GM10847 (cell line): Measurements from ENCODE around the gene WDR20.

Source experiments
- POLR2A ChIP-seq: IDR thresholded peaks from 2 replicates; pipeline ENCODE4 v1.6.1; 2011; ENCODE audit not compliant: insufficient read length; ENCODE audit errors: extremely low read depth

WDR20 gene

DNA sequence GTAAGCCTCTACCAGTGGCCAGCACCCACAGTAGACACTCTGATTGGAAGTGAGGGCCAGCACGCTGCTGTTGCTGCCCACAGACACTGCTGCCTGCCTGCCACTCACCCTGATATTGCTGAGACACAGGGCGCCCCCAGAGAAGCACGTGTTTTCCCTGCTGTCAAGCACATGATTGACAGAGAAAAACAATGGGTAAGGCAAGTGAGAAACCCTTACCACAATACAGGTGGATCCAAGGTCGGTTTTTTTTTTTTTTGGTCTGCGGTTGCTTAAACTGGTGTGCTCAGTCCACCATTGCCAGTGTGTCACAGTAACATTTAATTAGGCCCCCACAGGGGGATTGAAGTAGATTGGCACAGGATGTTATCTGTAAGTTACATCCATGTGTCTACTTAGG is 65.9 kb downstream of the WDR20 start:
- no peak for TF ChIP-seq POLR2A

DNA sequence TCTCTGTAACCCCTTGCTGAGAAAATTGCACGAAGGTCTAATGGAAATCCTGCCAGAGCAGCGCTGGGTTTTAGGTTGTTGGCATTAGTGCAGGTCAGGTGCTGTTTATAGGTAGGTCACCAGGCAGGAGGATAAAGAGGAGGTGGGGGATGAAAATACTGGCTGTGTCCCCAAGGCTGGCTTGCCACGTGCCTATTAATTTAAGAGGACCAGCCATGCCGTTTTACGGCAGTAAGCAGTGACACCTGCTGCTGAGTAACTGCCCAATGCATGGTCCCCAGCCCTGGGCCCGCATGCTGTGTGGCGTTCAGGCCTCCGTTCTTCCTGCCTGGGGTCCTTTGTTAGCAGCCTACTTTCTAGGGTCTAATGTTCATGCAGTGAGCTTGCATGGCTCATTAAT is 67.2 kb downstream of the WDR20 start:
- no peak for TF ChIP-seq POLR2A

DNA sequence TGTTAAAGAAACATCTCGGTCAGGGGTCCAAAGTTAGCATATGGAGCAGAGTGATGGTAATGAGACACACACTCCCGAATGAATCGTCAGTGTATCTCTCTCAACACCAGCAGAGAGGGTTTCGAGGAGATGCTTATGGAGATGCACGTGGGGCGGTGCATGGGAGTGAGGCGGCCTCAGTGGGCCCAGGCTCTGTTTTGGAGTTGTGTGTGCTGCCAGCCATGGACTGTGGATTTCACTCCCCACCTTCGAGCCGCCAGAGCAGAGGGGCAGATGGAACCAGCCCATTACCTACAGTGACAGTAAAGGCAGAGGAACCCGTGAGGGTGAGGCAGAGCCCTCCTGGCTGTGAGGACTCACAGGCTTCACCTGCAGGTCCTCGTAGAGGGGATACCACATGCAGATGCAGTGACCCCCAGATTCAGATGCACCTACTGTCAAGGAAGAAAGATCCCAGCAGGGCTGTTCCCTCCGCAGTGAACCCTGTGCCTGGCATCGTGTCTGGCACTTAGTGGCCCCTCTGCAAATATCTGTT is 68.2 kb downstream of the WDR20 start:
- TF ChIP-seq POLR2A, result no peak

DNA sequence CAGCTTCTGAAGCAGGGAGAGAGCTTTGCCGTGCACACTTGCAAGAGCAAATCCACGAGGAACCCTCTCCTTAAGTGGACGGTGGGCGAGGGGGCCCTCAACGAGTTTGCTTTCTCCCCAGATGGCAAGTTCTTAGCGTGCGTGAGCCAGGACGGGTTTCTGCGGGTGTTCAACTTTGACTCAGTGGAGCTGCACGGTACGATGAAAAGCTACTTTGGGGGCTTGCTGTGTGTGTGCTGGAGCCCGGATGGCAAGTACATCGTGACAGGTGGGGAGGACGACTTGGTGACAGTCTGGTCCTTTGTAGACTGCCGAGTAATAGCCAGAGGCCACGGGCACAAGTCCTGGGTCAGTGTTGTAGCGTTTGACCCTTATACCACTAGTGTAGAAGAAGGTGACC is 69.0 kb downstream of the WDR20 start:
- no peak for TF ChIP-seq POLR2A

DNA sequence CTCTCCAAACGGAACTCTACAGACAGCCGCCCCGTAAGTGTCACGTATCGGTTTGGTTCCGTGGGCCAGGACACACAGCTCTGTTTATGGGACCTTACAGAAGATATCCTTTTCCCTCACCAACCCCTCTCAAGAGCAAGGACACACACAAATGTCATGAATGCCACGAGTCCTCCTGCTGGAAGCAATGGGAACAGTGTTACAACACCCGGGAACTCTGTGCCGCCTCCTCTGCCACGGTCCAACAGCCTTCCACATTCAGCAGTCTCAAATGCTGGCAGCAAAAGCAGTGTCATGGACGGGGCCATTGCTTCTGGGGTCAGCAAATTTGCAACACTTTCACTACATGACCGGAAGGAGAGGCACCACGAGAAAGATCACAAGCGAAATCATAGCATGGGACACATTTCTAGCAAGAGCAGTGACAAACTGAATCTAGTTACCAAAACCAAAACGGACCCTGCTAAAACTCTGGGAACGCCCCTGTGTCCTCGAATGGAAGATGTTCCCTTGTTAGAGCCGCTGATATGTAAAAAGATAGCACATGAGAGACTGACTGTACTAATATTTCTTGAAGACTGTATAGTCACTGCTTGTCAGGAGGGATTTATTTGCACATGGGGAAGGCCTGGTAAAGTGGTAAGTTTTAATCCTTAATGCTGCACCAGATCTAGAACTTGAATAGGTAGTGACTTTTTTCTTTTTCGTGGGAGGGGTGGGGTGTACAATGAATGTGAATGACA is 69.7 kb downstream of the WDR20 start:
- no peak for TF ChIP-seq POLR2A

DNA sequence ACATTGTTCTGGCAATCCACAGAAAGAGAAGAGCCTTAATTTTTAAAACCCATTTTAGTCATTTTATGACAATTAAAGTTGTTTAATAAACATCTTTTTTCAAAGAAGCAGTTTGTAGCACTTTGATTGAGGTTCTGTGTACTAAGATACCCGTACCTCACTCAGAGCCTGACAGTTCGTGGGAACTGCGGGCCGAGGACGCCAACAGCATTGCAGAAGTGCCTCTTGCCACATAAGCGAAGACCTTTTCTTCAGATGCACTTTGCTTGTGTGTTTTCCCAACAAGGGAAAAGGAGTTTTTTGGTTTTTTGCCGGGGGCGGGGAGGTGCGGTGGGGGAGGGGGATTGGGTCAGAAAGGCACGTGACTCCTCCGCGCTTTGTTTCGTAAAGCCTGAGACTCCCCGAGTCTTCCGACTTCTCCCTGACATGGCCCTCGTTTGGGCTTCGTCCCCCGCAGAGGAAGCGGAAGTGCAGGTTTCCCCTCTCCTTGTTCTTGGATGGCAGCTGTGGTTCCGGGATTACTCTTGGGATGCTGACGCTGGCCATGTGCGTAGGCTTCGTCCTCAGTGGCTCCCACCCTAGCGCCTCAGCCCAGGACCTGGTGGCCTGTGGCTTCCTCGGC is 70.8 kb downstream of the WDR20 start:
- no peak for TF ChIP-seq POLR2A

DNA sequence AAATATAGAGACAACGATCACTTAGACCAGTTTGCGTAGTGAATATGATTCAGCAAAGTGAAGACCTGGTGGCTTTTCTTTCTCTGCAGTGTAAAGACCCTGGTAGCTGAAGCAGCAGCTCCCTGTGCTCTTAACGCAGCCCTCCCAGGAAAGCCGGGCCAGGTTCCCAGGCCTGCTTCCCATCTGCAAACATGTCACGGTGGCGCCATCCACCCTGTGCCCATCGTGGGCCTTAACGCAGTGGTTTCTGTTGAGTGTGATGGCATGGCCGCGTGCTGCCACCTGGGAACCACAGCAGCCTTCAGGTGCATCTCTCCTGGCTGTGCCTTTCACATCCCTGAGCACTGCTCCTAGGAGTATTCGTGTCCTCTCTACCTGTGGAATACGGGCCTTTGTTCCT is 71.5 kb downstream of the WDR20 start:
- no peak for TF ChIP-seq POLR2A

DNA sequence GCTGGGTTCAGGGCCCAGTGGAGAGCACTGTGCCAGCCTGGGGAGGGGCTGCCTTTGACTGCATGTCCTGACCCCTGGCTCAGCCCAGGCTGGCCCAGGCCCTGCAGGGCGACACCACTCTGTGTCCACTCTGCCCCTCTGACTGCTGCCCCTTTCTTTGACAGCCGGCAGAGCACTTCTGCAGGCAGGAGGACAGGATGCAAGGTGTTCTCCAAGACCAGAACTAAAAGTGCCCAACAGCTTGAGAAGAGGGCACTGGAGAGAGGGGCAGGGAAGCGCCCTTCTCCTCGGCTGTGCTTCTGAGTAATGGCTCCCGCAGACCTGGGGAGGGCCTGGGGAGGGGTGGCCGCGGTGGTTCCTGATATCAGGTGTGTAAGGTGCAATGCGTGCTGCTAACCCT is 72.7 kb downstream of the WDR20 start:
- no peak for TF ChIP-seq POLR2A

DNA sequence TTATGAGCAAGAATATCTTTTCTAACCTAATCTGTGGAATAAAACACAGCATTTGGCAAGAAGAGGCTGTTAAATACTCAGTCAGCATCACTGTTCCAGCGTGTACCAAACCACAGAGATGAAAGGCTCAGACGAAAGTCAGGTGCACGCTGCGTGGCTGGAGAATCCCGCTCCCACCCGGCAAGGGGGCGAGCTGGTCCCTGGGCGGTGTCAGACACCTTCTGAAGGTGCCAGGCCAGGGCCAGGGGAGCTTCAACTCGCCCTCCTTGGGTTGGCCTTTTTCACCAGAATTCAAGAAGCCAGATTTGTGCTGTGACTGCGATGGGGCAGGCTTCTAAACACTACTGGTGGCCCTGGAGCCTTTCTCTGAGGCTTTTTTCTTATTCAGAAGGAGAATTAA is 73.1 kb downstream of the WDR20 start:
- no peak for TF ChIP-seq POLR2A

DNA sequence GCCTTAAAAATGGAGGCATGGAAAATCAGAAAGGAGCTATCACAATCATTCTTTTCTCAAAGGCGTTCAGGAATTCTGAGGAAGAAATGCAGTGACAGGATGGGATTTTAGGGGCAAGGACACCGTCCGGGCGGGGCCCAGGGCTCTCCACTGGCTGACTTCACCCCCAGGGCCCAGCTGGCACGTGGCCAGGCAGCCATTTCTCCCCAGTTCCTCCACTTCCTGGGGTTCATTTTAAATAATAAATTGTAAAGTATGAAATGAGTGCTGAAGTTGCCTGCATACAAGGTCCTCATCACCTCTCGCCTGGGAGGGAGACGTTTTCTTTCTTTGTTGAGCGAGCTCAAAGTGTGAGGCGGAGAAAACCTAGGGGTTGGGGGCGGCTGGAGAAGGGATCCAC is 73.8 kb downstream of the WDR20 start:
- no peak for TF ChIP-seq POLR2A

DNA sequence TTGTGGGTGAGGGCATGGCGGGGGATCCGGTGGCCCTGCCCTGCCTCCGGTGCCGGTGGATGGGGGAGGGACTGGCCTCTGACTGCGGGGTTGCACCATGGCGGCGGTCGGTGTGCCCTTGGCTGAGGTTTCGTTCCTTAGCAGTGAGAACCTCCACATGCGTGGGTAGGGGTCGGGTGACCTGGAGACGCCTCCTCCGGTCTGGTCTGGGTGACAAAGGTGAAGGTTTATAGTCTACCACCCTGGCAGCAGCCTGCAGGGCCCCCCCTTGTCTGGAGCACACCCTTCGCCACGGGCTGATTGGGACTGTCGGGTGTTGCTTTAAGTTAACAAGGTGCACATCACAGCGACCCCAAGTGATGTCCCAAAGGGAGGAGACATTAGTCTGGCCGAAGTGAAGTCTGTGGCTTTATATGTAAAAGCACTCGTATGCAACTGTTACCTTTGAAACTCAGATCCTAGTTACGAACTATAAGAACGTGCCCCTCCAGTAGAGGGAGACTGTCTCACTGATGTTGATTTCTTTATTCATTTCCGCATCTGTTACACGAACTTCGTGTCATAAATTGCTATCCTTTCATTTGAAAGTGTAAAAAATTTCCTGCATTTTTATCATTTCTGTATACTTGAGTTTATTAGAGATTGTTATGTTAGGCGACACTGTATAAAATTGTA is 74.4 kb downstream of the WDR20 start:
- TF ChIP-seq POLR2A, result no peak

DNA sequence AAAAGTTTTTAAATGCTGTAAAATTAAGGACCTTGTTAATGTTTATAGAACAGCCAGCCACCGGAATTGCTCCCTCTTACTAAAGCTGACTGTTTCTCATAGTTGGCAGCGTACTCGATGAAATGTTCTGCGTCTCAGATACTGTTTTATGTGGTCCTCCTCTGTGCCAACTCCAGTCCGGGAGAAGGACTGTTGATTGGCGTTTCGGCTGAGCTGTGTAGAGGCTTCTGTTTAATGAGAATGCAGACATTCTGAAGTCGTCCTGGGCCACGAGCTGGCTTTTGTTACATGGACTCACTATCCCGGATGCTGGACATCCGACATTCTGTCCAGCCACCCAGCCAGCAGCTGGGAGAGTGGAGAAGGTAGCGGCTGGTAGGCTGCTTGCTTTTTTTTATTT is 75.4 kb downstream of the WDR20 start:
- TF ChIP-seq POLR2A, result no peak

DNA sequence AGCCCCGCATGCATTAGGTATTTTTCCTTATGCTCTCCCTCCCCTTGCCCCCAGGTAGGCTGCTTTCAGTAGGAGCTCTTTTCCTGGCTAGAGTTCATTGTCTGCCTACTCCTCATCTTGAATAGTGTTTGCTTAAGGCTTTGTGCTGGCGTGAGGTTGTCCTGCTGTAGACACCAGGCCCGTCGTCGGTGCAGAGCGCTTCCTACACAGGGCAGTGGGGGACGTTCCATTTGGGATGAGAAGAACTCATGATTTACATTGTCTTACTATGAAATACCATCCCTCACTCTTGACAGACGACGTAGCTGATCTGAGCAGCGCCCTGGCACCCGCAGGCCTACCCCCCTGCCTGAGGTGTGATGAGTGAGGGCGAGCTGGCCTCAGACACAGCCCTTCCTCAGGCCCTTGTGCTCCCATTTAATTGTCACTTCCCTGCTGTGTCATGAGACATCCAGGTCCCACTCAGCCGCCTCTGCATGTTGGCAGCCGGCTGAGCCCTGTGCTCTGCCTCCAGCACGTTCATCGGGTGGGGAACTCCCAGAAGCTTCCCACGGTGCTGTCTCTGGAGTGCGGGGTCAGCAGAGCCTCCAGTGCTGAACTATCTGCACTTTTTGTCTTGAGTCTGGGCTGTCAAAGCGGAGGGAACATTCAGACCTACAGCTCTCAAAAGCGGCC is 76.0 kb downstream of the WDR20 start:
- TF ChIP-seq POLR2A, result no peak

DNA sequence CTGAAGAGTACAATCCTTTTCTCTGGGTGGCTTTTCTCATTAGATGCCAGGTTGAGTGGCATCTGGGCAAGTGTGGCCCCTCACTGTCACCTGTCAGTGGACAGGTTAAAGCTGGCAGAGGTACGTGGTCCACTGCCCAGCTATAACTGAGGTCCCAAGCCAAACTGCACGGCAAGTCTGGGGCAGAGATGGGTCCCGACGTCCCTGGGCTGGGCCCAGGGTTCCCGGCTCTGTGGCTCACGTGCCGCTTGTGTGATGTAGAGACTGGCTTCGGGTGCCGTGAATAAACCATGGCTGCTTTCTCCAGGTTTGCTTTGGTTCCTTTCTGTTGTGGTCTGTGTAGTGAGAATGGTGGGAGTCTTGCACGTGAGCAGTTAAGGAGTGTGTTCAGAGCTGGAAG is 77.7 kb downstream of the WDR20 start:
- TF ChIP-seq POLR2A, result no peak

DNA sequence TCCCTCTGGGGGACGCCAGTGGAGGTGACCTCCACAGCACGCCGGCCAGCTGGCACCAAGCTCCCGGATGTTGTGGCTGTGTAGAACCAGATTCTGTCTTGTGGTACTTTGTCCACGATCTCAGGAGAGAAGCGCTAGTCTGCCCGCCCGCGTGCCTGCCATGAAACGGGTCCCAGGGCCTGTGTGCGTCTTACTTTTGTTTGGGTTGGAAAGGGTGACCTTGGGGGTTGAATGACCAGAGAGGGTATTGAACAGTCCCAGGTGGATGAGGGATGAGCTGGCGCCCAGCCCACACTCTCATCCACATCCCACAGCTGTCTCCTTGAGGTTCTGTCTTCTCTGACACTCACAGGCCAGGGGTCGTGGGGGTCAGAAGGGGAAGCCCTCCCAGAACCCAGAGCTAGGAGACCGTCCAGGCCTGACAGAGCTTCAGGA is 78.3 kb downstream of the WDR20 start:
- TF ChIP-seq POLR2A, result no peak

DNA sequence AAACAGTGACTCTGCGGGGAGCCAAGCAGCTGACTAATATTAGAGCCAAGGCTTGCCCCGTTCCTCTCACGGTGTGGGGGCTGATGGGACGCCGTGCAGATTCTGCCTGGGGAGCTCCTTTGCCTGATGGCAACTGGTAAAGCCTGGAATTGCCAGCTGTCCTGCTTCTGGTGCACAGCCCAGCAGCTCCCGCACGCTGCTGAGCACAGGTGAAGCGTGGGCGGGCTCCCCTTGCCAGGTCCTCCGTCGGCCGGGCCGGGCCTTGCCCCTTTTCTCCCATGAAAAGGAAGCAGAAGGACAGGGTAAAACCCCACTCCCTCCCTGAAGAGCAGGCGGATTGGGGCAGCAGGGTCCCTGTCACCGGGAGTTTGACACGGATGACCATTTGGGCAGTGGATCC is 79.0 kb downstream of the WDR20 start:
- TF ChIP-seq POLR2A, result no peak
